ENCODE results near the gene CD2AP.

DNA sequence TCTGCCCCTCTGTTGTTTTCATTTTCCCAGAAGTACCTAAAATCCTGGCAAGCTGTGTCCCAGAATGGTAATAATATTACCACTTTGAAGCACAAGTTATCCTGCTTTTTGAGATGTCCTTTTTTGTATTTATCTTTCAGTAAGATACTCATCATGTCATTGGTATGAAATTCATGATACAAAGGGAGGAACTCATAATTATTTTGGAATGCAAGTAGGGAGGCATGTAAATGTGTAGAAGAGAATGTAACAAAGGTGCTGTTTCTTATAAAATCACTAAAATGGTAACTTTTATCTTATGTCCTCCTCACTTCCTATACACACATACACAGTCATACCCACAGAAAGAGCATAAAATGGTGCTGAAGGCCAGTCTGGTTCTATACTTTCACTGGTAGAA is 109.9 kb downstream of the CD2AP start:
- TF ChIP-seq, protein P1, sequence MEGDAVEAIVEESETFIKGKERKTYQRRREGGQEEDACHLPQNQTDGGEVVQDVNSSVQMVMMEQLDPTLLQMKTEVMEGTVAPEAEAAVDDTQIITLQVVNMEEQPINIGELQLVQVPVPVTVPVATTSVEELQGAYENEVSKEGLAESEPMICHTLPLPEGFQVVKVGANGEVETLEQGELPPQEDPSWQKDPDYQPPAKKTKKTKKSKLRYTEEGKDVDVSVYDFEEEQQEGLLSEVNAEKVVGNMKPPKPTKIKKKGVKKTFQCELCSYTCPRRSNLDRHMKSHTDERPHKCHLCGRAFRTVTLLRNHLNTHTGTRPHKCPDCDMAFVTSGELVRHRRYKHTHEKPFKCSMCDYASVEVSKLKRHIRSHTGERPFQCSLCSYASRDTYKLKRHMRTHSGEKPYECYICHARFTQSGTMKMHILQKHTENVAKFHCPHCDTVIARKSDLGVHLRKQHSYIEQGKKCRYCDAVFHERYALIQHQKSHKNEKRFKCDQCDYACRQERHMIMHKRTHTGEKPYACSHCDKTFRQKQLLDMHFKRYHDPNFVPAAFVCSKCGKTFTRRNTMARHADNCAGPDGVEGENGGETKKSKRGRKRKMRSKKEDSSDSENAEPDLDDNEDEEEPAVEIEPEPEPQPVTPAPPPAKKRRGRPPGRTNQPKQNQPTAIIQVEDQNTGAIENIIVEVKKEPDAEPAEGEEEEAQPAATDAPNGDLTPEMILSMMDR (conservative IDR thresholded peaks at IDR 0.05), result no peak
- no peak for TF ChIP-seq ZFX (IDR thresholded peaks at IDR 0.05)

Measured in C4-2B (cell line).